HCT116 (cell line): Measurements from ENCODE around the gene PRKCA. TPM values are rescaled to one million over a fixed set of nuclear protein-coding genes. Genes with fewer than 3 reads are reported as not detected.

Source experiments
- ATAC-seq: fragments of 200-7000 bp; cut with Tn5 transposase; 2 replicates; pipeline ENCODE4 v1.9.1; 2020; ENCODE audit warnings: mild to moderate bottlenecking, moderate library complexity
- BruUV-seq: library from RNA; stranded (reverse); fragments of 400-500 nt; replicated peaks from 2 replicates; lab custom pipeline; 2021; lab: Mats Ljungman, UMichigan
- CTCF ChIA-PET: fragments of 300-600 bp; sonication (Branson Sonifier 250); formaldehyde crosslinking; loops from one replicate; lab custom pipeline; 2021; ENCODE audit warnings: antibody characterized with exemption; lab: Charles Lee
- POLR2A ChIA-PET: fragments of 300-600, 350-600 bp; sonication (Branson Sonifier 250); formaldehyde crosslinking; loops from one replicate; lab custom pipeline; 2021; ENCODE audit warnings: antibody characterized with exemption; lab: Charles Lee
- RAD21 ChIA-PET, 2 experiments: fragments of 300-600 bp; sonication (Branson Sonifier 250); formaldehyde crosslinking; loops; one replicate each; lab custom pipeline; 2023; ENCODE audit warnings: low total read pairs in 2 of 2; ENCODE audit not compliant: uncharacterized antibody in 2 of 2, unreplicated experiment in 2 of 2, low non-redundant PET in 1 of 2; lab: Charles Lee
- DNase-seq: peaks from one replicate; pipeline ENCODE4 v3.0.0-alpha.2; 2010; ENCODE audit warnings: low read depth, low spot score
- H2AFZ ChIP-seq: fragments of 200-600 bp; shearing (Covaris generic), sonication (generic); 2 replicates; pipeline ENCODE4 v1.6.1; 2017; ENCODE audit warnings: low read depth, mixed run types, mixed read lengths, antibody characterized with exemption, low read length; ENCODE audit not compliant: poor library complexity, severe bottlenecking
- H3K27ac ChIP-seq: 2 replicates; pipeline ENCODE4 v1.5.1; 2012; ENCODE audit warnings: low read depth, low read length
- H3K27me3 ChIP-seq: fragments of 200-600 bp; sonication (generic); 2 replicates; pipeline ENCODE4 v1.6.1; 2016; ENCODE audit warnings: mixed run types, low read length, mixed read lengths; ENCODE audit not compliant: insufficient read depth
- H3K36me3 ChIP-seq, 2 experiments: fragments of 200-500 bp in 1 of 2; fragments of 200-600 bp in 1 of 2; sonication (Bioruptor generic) in 1 of 2; sonication (generic) in 1 of 2; 2 replicates each; pipeline versions ENCODE4 v1.5.1 to v1.6.1; 2014 to 2016; ENCODE audit warnings: low read length in 2 of 2, inconsistent platforms in 1 of 2, mixed read lengths in 1 of 2, mixed run types in 1 of 2; ENCODE audit not compliant: insufficient read depth in 2 of 2, control insufficient read depth in 1 of 2
- H3K4me1 ChIP-seq, 2 experiments: fragments of 200-600 bp in 1 of 2; sonication (generic) in 1 of 2; 2 replicates each; pipeline versions ENCODE4 v1.5.1 to v1.6.1; 2012 to 2017; ENCODE audit warnings: low read length in 2 of 2, inconsistent platforms in 1 of 2, mild to moderate bottlenecking in 1 of 2, mixed read lengths in 1 of 2, mixed run types in 1 of 2, moderate library complexity in 1 of 2; ENCODE audit not compliant: insufficient read depth in 2 of 2, control insufficient read depth in 1 of 2
- H3K4me2 ChIP-seq: fragments of 200-600 bp; sonication (generic); 2 replicates; pipeline ENCODE4 v1.6.1; 2017; ENCODE audit warnings: mixed run types, low read length, mixed read lengths
- H3K4me3 ChIP-seq, 2 experiments: fragments of 200-600 bp in 1 of 2; sonication (generic) in 1 of 2; replicated peaks in 1 of 2; 2 replicates each; pipeline ENCODE4 v1.5.1; 2011 to 2016; ENCODE audit warnings: low read length in 2 of 2, control low read depth in 1 of 2, low read depth in 1 of 2, mild to moderate bottlenecking in 1 of 2, mixed read lengths in 1 of 2, mixed run types in 1 of 2
- H3K79me2 ChIP-seq: fragments of 200-600 bp; sonication (generic); 2 replicates; pipeline ENCODE4 v1.6.1; 2017; ENCODE audit warnings: mild to moderate bottlenecking, mixed run types, low read length, moderate library complexity, mixed read lengths; ENCODE audit not compliant: insufficient read depth
- H3K9ac ChIP-seq: fragments of 200-600 bp; sonication (generic); 2 replicates; pipeline ENCODE4 v1.6.1; 2016; ENCODE audit warnings: low read length, mixed read lengths
- H3K9me2 ChIP-seq: fragments of 200-600 bp; sonication (generic), shearing (Covaris generic); 2 replicates; pipeline ENCODE4 v1.6.1; 2017; ENCODE audit warnings: mixed run types, mild to moderate bottlenecking, moderate library complexity; ENCODE audit not compliant: insufficient read depth
- H3K9me3 ChIP-seq, 2 experiments: fragments of 200-500 bp in 1 of 2; fragments of 200-600 bp in 1 of 2; sonication (Bioruptor generic) in 1 of 2; sonication (generic) in 1 of 2; 2 replicates each; pipeline ENCODE4 v1.6.1; 2014 to 2017; ENCODE audit warnings: low read length in 2 of 2, mixed read lengths in 2 of 2, inconsistent platforms in 1 of 2, low read depth in 1 of 2, mild to moderate bottlenecking in 1 of 2, mixed run types in 1 of 2, moderate library complexity in 1 of 2; ENCODE audit not compliant: control insufficient read depth in 1 of 2, insufficient read depth in 1 of 2
- H4K20me1 ChIP-seq: fragments of 200-600 bp; sonication (generic), shearing (Covaris generic); 2 replicates; pipeline ENCODE4 v1.6.1; 2017; ENCODE audit warnings: mixed run types, mild to moderate bottlenecking, moderate library complexity; ENCODE audit not compliant: insufficient read depth
- CBX3 ChIP-seq: IDR thresholded peaks from 2 replicates; pipeline ENCODE4 v1.6.1; 2012; ENCODE audit warnings: low read depth
- CEBPB ChIP-seq: IDR thresholded peaks from 2 replicates; pipeline ENCODE4 v1.6.1; 2012; ENCODE audit warnings: low read depth
- ELF1 ChIP-seq: IDR thresholded peaks from 2 replicates; pipeline ENCODE4 v1.6.1; 2012; ENCODE audit warnings: low read depth, borderline replicate concordance
- FOSL1 ChIP-seq: IDR thresholded peaks from 2 replicates; pipeline ENCODE4 v1.6.1; 2012; ENCODE audit warnings: low read depth
- JUND ChIP-seq: IDR thresholded peaks from 2 replicates; pipeline ENCODE4 v1.6.1; 2012
- POLR2A ChIP-seq: IDR thresholded peaks from 2 replicates; pipeline ENCODE4 v1.7.0; 2011; ENCODE audit warnings: borderline replicate concordance; ENCODE audit not compliant: insufficient read depth, insufficient read length; ENCODE audit errors: extremely low read depth
- POLR2AphosphoS5 ChIP-seq: IDR thresholded peaks from 2 replicates; pipeline ENCODE4 v1.6.1; 2011; ENCODE audit warnings: mild to moderate bottlenecking, low read depth, low read length, moderate library complexity
- RAD21 ChIP-seq: IDR thresholded peaks from 2 replicates; pipeline ENCODE4 v1.6.1; 2012; ENCODE audit warnings: low read depth, mild to moderate bottlenecking
- SIN3A ChIP-seq: IDR thresholded peaks from 2 replicates; pipeline ENCODE4 v1.6.1; 2012; ENCODE audit warnings: low read depth
- SP1 ChIP-seq: IDR thresholded peaks from 2 replicates; pipeline ENCODE4 v1.6.1; 2012; ENCODE audit warnings: low read depth
- SRF ChIP-seq: IDR thresholded peaks from 2 replicates; pipeline ENCODE4 v1.6.1; 2012; ENCODE audit warnings: low read depth
- TCF7L2 ChIP-seq: IDR thresholded peaks from 2 replicates; pipeline ENCODE4 v1.7.0; 2011; ENCODE audit warnings: borderline replicate concordance, inconsistent platforms; ENCODE audit not compliant: insufficient read depth, insufficient read length; ENCODE audit errors: extremely low read depth
- intact Hi-C: fragments of 100-400 bp; cut with micrococcal nuclease; formaldehyde crosslinking; loops from 2 replicates; pipeline ENCODE4 v1.10.0; 2022
- total RNA-seq: library from RNA; stranded (reverse); gene quantifications from one replicate; pipeline ENCODE4 v1.2.1, GENCODE V29; 2021; ENCODE audit not compliant: unreplicated experiment
- TF ChIP-seq, protein P1 (sequence below): IDR thresholded peaks from 2 replicates; pipeline ENCODE4 v1.6.1; 2012; ENCODE audit warnings: low read depth

The PRKCA gene
- total RNA-seq, 1 experiment from 2014 or later, result 18.8 TPM

DNA sequence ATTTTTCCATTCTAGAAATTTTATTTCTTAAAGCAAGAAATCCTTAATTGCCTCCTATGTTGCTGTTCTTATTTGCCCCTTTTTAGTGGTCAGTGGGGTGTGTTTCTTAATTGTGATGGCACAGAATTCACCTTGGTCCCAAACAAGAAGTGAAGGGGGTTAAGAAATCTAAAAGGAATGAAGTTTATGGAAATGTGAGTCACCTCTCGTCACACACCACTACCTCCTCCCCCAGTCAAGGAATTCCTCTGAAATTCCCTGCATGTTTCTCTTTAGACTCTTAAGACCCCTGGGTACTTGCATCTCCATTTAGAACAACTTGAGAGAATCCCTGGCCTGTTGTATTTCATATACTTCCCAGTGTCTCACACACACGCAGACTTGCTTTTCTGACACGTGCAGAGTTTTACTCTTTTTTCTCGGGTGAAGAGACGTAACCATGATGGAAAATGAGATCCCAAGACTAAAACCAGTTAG, 247.4 kb downstream of the PRKCA start:
- Histone ChIP-seq H3K4me2 (peak overlapping the region; percentile 82), H4K20me1 (no peaks in the 10 kb centered on the region), H3K79me2 (no peaks in the 10 kb centered on the region), H3K9me2 (no peaks in the 10 kb centered on the region), H3K4me3 (peak overlapping the region in 1 of 2 experiments; percentile 50; a peak in 2 of 4 replicates), H3K27ac (peak overlapping the region; percentile 61), H3K36me3 (no peaks in the 10 kb centered on the region), H3K9me3 (peaks cover 0 to 15% of the 10 kb centered on the region in 2 experiments; a peak in 1 of 4 replicates), H2AFZ (peak overlapping the region; percentile 7), H3K4me1 (peaks cover 50 to 51% of the 10 kb centered on the region in 2 experiments), H3K27me3 (no peaks in the 10 kb centered on the region), H3K9ac (peak overlapping the region; percentile 41)
- DNase-seq (peak; percentile 44), ATAC-seq (peak; percentile 18)
- CTCF ChIA-PET, result interaction anchor here (2.8 to 5.1 kb wide), 2 partner anchors 17 kb away, joined by 12 to 32 read pairs; no protein-coding TSS in a partner anchor
- intact Hi-C loops, result loop anchor here (5.0 kb wide), 1 partner anchor 42 kb away; no protein-coding TSS in a partner anchor
- BruUV-seq, result no TSS peak
- TF ChIP-seq ELF1 (no peak), TCF7L2 (no peak), FOSL1 (peak; percentile 70), SRF (no peak), POLR2AphosphoS5 (no peak), POLR2A (no peak), SP1 (peak; percentile 50; the same call in 1 of the 2 replicates), RAD21 (no peak), JUND (peak; percentile 62), SIN3A (no peak), CEBPB (peak; percentile 41; the same call in 1 of the 2 replicates), CBX3 (no peak)
- TF ChIP-seq, protein P1, sequence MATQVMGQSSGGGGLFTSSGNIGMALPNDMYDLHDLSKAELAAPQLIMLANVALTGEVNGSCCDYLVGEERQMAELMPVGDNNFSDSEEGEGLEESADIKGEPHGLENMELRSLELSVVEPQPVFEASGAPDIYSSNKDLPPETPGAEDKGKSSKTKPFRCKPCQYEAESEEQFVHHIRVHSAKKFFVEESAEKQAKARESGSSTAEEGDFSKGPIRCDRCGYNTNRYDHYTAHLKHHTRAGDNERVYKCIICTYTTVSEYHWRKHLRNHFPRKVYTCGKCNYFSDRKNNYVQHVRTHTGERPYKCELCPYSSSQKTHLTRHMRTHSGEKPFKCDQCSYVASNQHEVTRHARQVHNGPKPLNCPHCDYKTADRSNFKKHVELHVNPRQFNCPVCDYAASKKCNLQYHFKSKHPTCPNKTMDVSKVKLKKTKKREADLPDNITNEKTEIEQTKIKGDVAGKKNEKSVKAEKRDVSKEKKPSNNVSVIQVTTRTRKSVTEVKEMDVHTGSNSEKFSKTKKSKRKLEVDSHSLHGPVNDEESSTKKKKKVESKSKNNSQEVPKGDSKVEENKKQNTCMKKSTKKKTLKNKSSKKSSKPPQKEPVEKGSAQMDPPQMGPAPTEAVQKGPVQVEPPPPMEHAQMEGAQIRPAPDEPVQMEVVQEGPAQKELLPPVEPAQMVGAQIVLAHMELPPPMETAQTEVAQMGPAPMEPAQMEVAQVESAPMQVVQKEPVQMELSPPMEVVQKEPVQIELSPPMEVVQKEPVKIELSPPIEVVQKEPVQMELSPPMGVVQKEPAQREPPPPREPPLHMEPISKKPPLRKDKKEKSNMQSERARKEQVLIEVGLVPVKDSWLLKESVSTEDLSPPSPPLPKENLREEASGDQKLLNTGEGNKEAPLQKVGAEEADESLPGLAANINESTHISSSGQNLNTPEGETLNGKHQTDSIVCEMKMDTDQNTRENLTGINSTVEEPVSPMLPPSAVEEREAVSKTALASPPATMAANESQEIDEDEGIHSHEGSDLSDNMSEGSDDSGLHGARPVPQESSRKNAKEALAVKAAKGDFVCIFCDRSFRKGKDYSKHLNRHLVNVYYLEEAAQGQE, result no peak
- POLR2A ChIA-PET, result no interaction called here
- RAD21 ChIA-PET, result no interaction called here
